IMR-90 (cell line): ENCODE results near the gene SERP1. TPM values are rescaled to one million over a fixed set of nuclear protein-coding genes. Genes with fewer than 3 reads are reported as not detected.

Experiments
- ATAC-seq: fragments of 200-7000 bp; cut with Tn5 transposase; 2 replicates; pipeline ENCODE4 v1.9.1; 2020; ENCODE audit warnings: low read depth, mild to moderate bottlenecking, moderate library complexity
- BruUV-seq: library from RNA; stranded (reverse); fragments of 400-500 nt; replicated peaks from 2 replicates; lab custom pipeline; 2021; lab: Mats Ljungman, UMichigan
- CTCF ChIA-PET: fragments of 300-600 bp; formaldehyde crosslinking; extraction: SDS; loops from one replicate; lab custom pipeline; 2021; ENCODE audit warnings: antibody characterized with exemption; lab: Yijun Ruan, JAX
- POLR2A ChIA-PET: fragments of 300-600 bp; sonication (Branson Sonifier 250); formaldehyde crosslinking; loops from one replicate; lab custom pipeline; 2022; ENCODE audit warnings: antibody characterized with exemption; ENCODE audit not compliant: unreplicated experiment; lab: Charles Lee
- DNase-seq: peaks from one replicate; pipeline ENCODE4 v3.0.0; 2013
- H2AFZ ChIP-seq: replicated peaks from 2 replicates; pipeline ENCODE3; 2013; ENCODE audit warnings: low read length, mild to moderate bottlenecking; ENCODE audit not compliant: poor library complexity
- H2AK5ac ChIP-seq: 2 replicates; pipeline ENCODE4 v1.6.1; 2013; ENCODE audit warnings: low read depth, low read length, inconsistent platforms
- H2AK9ac ChIP-seq: replicated peaks from 2 replicates; pipeline ENCODE3; 2013; ENCODE audit warnings: mild to moderate bottlenecking, low read depth, low read length, moderate library complexity; ENCODE audit not compliant: poor library complexity
- H2BK120ac ChIP-seq: 2 replicates; pipeline ENCODE4 v1.6.1; 2013; ENCODE audit warnings: low read depth, low read length, inconsistent platforms
- H2BK15ac ChIP-seq: 3 replicates; pipeline ENCODE4 v1.6.1; 2013; ENCODE audit warnings: low read depth, low read length, inconsistent platforms
- H2BK20ac ChIP-seq: 2 replicates; pipeline ENCODE4 v1.6.1; 2013; ENCODE audit warnings: low read depth, mild to moderate bottlenecking, inconsistent platforms, low read length, moderate library complexity
- H2BK5ac ChIP-seq: 2 replicates; pipeline ENCODE4 v1.6.1; 2013; ENCODE audit warnings: mild to moderate bottlenecking, low read depth, low read length, inconsistent platforms; ENCODE audit not compliant: poor library complexity, severe bottlenecking
- H3K14ac ChIP-seq: replicated peaks from 2 replicates; pipeline ENCODE4 v1.6.1; 2013; ENCODE audit warnings: low read depth, low read length, inconsistent platforms
- H3K18ac ChIP-seq: 2 replicates; pipeline ENCODE4 v1.6.1; 2013; ENCODE audit warnings: low read depth, low read length, control low read depth
- H3K23ac ChIP-seq: 2 replicates; pipeline ENCODE4 v1.6.1; 2013; ENCODE audit warnings: low read depth, low read length, inconsistent platforms
- H3K27ac ChIP-seq: 2 replicates; pipeline ENCODE4 v1.5.1; 2013; ENCODE audit warnings: mild to moderate bottlenecking, control low read depth, low read length; ENCODE audit not compliant: insufficient read depth
- H3K27me3 ChIP-seq: 2 replicates; pipeline ENCODE4 v1.6.1; 2013; ENCODE audit warnings: low read length; ENCODE audit not compliant: control insufficient read depth, insufficient read depth
- H3K36me3 ChIP-seq: 2 replicates; pipeline ENCODE4 v1.6.1; 2013; ENCODE audit warnings: low read length, mixed read lengths; ENCODE audit not compliant: control insufficient read depth, insufficient read depth
- H3K4ac ChIP-seq: 2 replicates; pipeline ENCODE4 v1.6.1; 2013; ENCODE audit warnings: low read depth, low read length, inconsistent platforms
- H3K4me1 ChIP-seq: 2 replicates; pipeline ENCODE4 v1.6.1; 2013; ENCODE audit warnings: low read length, mixed read lengths; ENCODE audit not compliant: control insufficient read depth, insufficient read depth
- H3K4me2 ChIP-seq: 2 replicates; pipeline ENCODE4 v1.6.1; 2013; ENCODE audit warnings: low read depth, mild to moderate bottlenecking, control low read depth, low read length, moderate library complexity
- H3K4me3 ChIP-seq: 2 replicates; pipeline ENCODE4 v1.5.1; 2013; ENCODE audit warnings: low read depth, mild to moderate bottlenecking, control low read depth, low read length, moderate library complexity; ENCODE audit not compliant: insufficient read depth
- H3K56ac ChIP-seq: 2 replicates; pipeline ENCODE4 v1.6.1; 2013; ENCODE audit warnings: low read length, inconsistent platforms; ENCODE audit not compliant: insufficient read depth; ENCODE audit errors: extremely low read depth
- H3K79me1 ChIP-seq, 2 experiments: 2 replicates each; pipeline ENCODE4 v1.6.1; 2013; ENCODE audit warnings: low read length in 2 of 2, inconsistent platforms in 1 of 2, low read depth in 1 of 2
- H3K9ac ChIP-seq: 2 replicates; pipeline ENCODE4 v1.6.1; 2013; ENCODE audit warnings: low read depth, low read length, control low read depth
- H3K9me1 ChIP-seq: 2 replicates; pipeline ENCODE4 v1.6.1; 2013; ENCODE audit warnings: low read length, inconsistent platforms; ENCODE audit not compliant: insufficient read depth
- H3K9me3 ChIP-seq: 2 replicates; pipeline ENCODE4 v1.6.1; 2013; ENCODE audit warnings: low read length; ENCODE audit not compliant: control insufficient read depth, insufficient read depth
- H4K20me1 ChIP-seq: 2 replicates; pipeline ENCODE4 v1.6.1; 2013; ENCODE audit warnings: low read length, inconsistent platforms; ENCODE audit not compliant: insufficient read depth
- H4K5ac ChIP-seq: 2 replicates; pipeline ENCODE4 v1.6.1; 2013; ENCODE audit warnings: mild to moderate bottlenecking, low read depth, low read length, control low read depth
- H4K8ac ChIP-seq, 2 experiments: 2 replicates each; pipeline ENCODE4 v1.6.1; 2013; ENCODE audit warnings: low read depth in 2 of 2, low read length in 2 of 2, control low read depth in 1 of 2, inconsistent platforms in 1 of 2
- H4K91ac ChIP-seq: 2 replicates; pipeline ENCODE4 v1.6.1; 2013; ENCODE audit warnings: low read depth, low read length, inconsistent platforms; ENCODE audit not compliant: insufficient read depth
- CEBPB ChIP-seq: IDR thresholded peaks from 2 replicates; pipeline ENCODE4 v1.6.1; 2012; ENCODE audit warnings: low read depth, low read length, improper control_type of control experiment
- CTCF ChIP-seq: conservative IDR thresholded peaks from 2 replicates; pipeline ENCODE4 v1.5.1; 2012; ENCODE audit warnings: mild to moderate bottlenecking, low read depth, low read length, improper control_type of control experiment
- FOS ChIP-seq: fragments of 150-350 bp; IDR thresholded peaks from 2 replicates; pipeline ENCODE4 v1.6.1; 2016; ENCODE audit warnings: low read depth, low read length
- MAZ ChIP-seq: IDR thresholded peaks from 2 replicates; pipeline ENCODE4 v1.6.1; 2012; ENCODE audit warnings: low read depth, mild to moderate bottlenecking, low read length, improper control_type of control experiment, moderate library complexity, borderline replicate concordance
- MXI1 ChIP-seq: IDR thresholded peaks from 2 replicates; pipeline ENCODE4 v1.6.1; 2012; ENCODE audit warnings: low read depth, mild to moderate bottlenecking, low read length, moderate library complexity, borderline replicate concordance
- NFE2L2 ChIP-seq: fragments of 150-350 bp; IDR thresholded peaks from 2 replicates; pipeline ENCODE4 v1.6.1; 2016; ENCODE audit warnings: low read depth, mild to moderate bottlenecking, low read length
- RAD21 ChIP-seq: IDR thresholded peaks from 2 replicates; pipeline ENCODE4 v1.6.1; 2012; ENCODE audit warnings: low read length, improper control_type of control experiment
- RCOR1 ChIP-seq: IDR thresholded peaks from 2 replicates; pipeline ENCODE4 v1.6.1; 2012; ENCODE audit warnings: mild to moderate bottlenecking, low read length, improper control_type of control experiment; ENCODE audit not compliant: insufficient replicate concordance
- RFX5 ChIP-seq: IDR thresholded peaks from 2 replicates; pipeline ENCODE4 v1.8.0; 2012; ENCODE audit warnings: low read depth, mild to moderate bottlenecking, low read length, moderate library complexity
- SMC3 ChIP-seq: fragments of 150-350 bp; IDR thresholded peaks from 2 replicates; pipeline ENCODE4 v1.6.1; 2016; ENCODE audit warnings: low read depth, mild to moderate bottlenecking, antibody characterized with exemption, low read length, moderate library complexity
- WGBS, 2 experiments: methylation state at CpG; one replicate each; pipeline versions ENCODE4 v1.1.5 to v1.1.7; 2013; ENCODE audit warnings: missing lambda C conversion rate in 2 of 2; ENCODE audit not compliant: insufficient read length in 1 of 2; ENCODE audit errors: extremely low coverage in 2 of 2; 5-methylcytosine and 5-hydroxymethylcytosine counted together
- dilution Hi-C: fragments of 300-500 bp; cut with HindIII; formaldehyde crosslinking; loops from one replicate; pipeline ENCODE4 v1.14.3; 2018; ENCODE audit warnings: low sequenced_read_pairs; ENCODE audit not compliant: unreplicated experiment
- in situ Hi-C: fragments of 300-500 bp; cut with MboI; formaldehyde crosslinking; loops from 3 replicates; pipeline ENCODE4 v1.14.3; 2019; ENCODE audit warnings: low sequenced_read_pairs, inconsistent platforms, mixed read lengths
- intact Hi-C: fragments of 100-400 bp; cut with micrococcal nuclease; formaldehyde crosslinking; loops from 2 replicates; pipeline ENCODE4 v1.10.0; 2022
- polyA plus RNA-seq, 3 experiments: library from polyadenylated mRNA; depleted of rRNA; stranded (reverse); fragments of >200 nt; gene quantifications; 2 replicates each; pipeline ENCODE4 v1.2.3, GENCODE V29; 2012; ENCODE audit warnings: low replicate concordance in 1 of 3
- total RNA-seq: library from RNA; depleted of rRNA; stranded (reverse); fragments of >200 nt; gene quantifications from 2 replicates; pipeline ENCODE4 v1.2.3, GENCODE V29; 2012

The SERP1 gene
- total and polyA plus RNA-seq, 2 of the 4 experiments (the other 2 are of a cell fraction), result 64.0 to 73.4 TPM

- Histone ChIP-seq H3K23ac (no peak overlapping the region), H2AK9ac (no peak overlapping the region), H2AK5ac (no peak overlapping the region), H3K27ac (no peak overlapping the region), H3K9me1 (no peaks in the 10 kb centered on the region), H3K18ac (no peak overlapping the region), H4K8ac (no peak overlapping the region), H2BK120ac (no peak overlapping the region), H4K20me1 (no peaks in the 10 kb centered on the region), H3K4me2 (no peak overlapping the region), H3K4me3 (no peak overlapping the region), H3K9ac (no peak overlapping the region), H2BK5ac (no peak overlapping the region), H3K14ac (no peak overlapping the region), H3K4ac (no peak overlapping the region), H3K79me1 (no peaks in the 10 kb centered on the region), H4K5ac (no peak overlapping the region), H2AFZ (no peak overlapping the region), H3K9me3 (no peaks in the 10 kb centered on the region), H3K56ac (no peak overlapping the region), H3K27me3 (no peaks in the 10 kb centered on the region), H2BK20ac (no peak overlapping the region), H3K4me1 (no peaks in the 10 kb centered on the region), H3K36me3 (no peaks in the 10 kb centered on the region), H4K91ac (no peak overlapping the region), H2BK15ac (no peak overlapping the region)
- dilution Hi-C loops (no loop called here), in situ Hi-C loops (no loop called here), intact Hi-C loops (loop anchor here (10.0 kb wide), 2 partner anchors 59 to 559 kb away; no protein-coding TSS in a partner anchor)
- DNase-seq (no peak), ATAC-seq (no peak)
- POLR2A ChIA-PET, result no interaction called here
- TF ChIP-seq RAD21 (no peak), RCOR1 (no peak), CEBPB (no peak), NFE2L2 (no peak), CTCF (no peak), RFX5 (no peak), MXI1 (no peak), MAZ (no peak), FOS (no peak), SMC3 (no peak)
- no TSS peak for BruUV-seq
- WGBS, 2 experiments, result no CpG with 5 or more reads among the region's 2 CpGs
- CTCF ChIA-PET, result interaction anchor here (0.6 to 0.7 kb wide), 2 partner anchors 18 to 637 kb away, joined by 4 to 7 read pairs; no protein-coding TSS in a partner anchor
These were observed 22.8 kb downstream of the SERP1 start for GRCh38 chr3:150523538-150523937.
